SK-N-MC (cell line): ENCODE measurements around the gene HPCAL1.

Experiments
- EZH2 ChIP-seq: fragments of 200-600 bp; sonication (generic); IDR thresholded peaks from one replicate; pipeline ENCODE4 v1.6.1; 2017; ENCODE audit warnings: antibody characterized with exemption
- FOXP2 ChIP-seq: optimal IDR thresholded peaks from 2 replicates; pipeline ENCODE3; 2011; ENCODE audit warnings: mild to moderate bottlenecking, moderate library complexity; ENCODE audit not compliant: insufficient read depth; ENCODE audit errors: extremely low read length, control extremely low read depth
- POLR2AphosphoS5 ChIP-seq: IDR thresholded peaks from 2 replicates; pipeline ENCODE4 v1.6.1; 2012; ENCODE audit warnings: mild to moderate bottlenecking, low read depth, low read length, borderline replicate concordance

- TF ChIP-seq POLR2AphosphoS5 (no peak), EZH2 (no peak), FOXP2 (no peak)
These were observed 26.8 kb downstream of the HPCAL1 start for GRCh38 chr2:10329580-10329879.
